ENCODE results near the gene ITPKB.

The ITPKB gene

GRCh38 chr1:226702957-226703831 is 35.9 kb downstream of the ITPKB start:
- DNase-seq: peak; percentile 83

GRCh38 chr1:226702318-226702956 is 36.6 kb downstream of the ITPKB start:
- DNase-seq: no peak

- DNase-seq: no peak
These were observed 38.2 kb downstream of the ITPKB start for GRCh38 chr1:226700861-226701260.

GRCh38 chr1:226699166-226699565 is 39.9 kb downstream of the ITPKB start:
- no peak for DNase-seq

GRCh38 chr1:226698659-226699058 is 40.4 kb downstream of the ITPKB start:
- DNase-seq: no peak

- DNase-seq: no peak
These were observed 41.0 kb downstream of the ITPKB start for GRCh38 chr1:226697929-226698544.

GRCh38 chr1:226697151-226697928 is 41.7 kb downstream of the ITPKB start:
- no peak for DNase-seq

- no peak for DNase-seq
These were observed 42.5 kb downstream of the ITPKB start for GRCh38 chr1:226696547-226696946.

- no peak for DNase-seq
These were observed 43.7 kb downstream of the ITPKB start for GRCh38 chr1:226695335-226695900.

- DNase-seq: no peak
These were observed 46.3 kb downstream of the ITPKB start for GRCh38 chr1:226692823-226693222.

GRCh38 chr1:226692051-226692792 is 46.9 kb downstream of the ITPKB start:
- DNase-seq: no peak

- peak; percentile 71 for DNase-seq
These were observed 47.8 kb downstream of the ITPKB start for GRCh38 chr1:226691247-226691646.

GRCh38 chr1:226690460-226690982 is 48.6 kb downstream of the ITPKB start:
- DNase-seq: peak; percentile 55

- no peak for DNase-seq
These were observed 50.3 kb downstream of the ITPKB start for GRCh38 chr1:226688808-226689207.

GRCh38 chr1:226688056-226688748 is 50.9 kb downstream of the ITPKB start:
- no peak for DNase-seq

- peak; percentile 56 for DNase-seq
These were observed 51.7 kb downstream of the ITPKB start for GRCh38 chr1:226687426-226687825.

- DNase-seq: no peak
These were observed 52.3 kb downstream of the ITPKB start for GRCh38 chr1:226686440-226687425.

GRCh38 chr1:226685196-226685820 is 53.8 kb downstream of the ITPKB start:
- DNase-seq: no peak

- DNase-seq: no peak
These were observed 55.1 kb downstream of the ITPKB start for GRCh38 chr1:226684026-226684425.
